Activated naive CD4-positive, alpha-beta T cell treated with anti-CD3 and anti-CD28 coated beads, Interleukin-2, amount 50 U/mL, for 24 hours (primary cell): Measurements from ENCODE around the gene CYB561.

ENCODE experiments used
- H3K27ac Mint-ChIP-seq: one replicate; pipeline ENCODE4 v1.8.0; 2021; ENCODE audit warnings: mild to moderate bottlenecking, mixed read lengths
- H3K27me3 Mint-ChIP-seq: one replicate; pipeline ENCODE4 v1.8.0; 2021; ENCODE audit warnings: mixed read lengths
- H3K36me3 Mint-ChIP-seq: one replicate; pipeline ENCODE4 v1.8.0; 2021; ENCODE audit warnings: mixed read lengths
- H3K4me1 Mint-ChIP-seq: one replicate; pipeline ENCODE4 v1.8.0; 2021; ENCODE audit warnings: mixed read lengths
- H3K4me3 Mint-ChIP-seq: one replicate; pipeline ENCODE4 v1.8.0; 2021; ENCODE audit warnings: mild to moderate bottlenecking, mixed read lengths
- H3K9me3 Mint-ChIP-seq: one replicate; pipeline ENCODE4 v1.8.0; 2021; ENCODE audit warnings: mixed read lengths

The CYB561 gene

GRCh38 chr17:63445954-63446752, at the start of gene CYB561:
Gene CYB561 (minus strand): TSS chr17:63446306. CDS start chr17:63437547, 8,759 bp downstream.
- peak within 1 kb of the TSS; percentile 96 for H3K27ac Mint-ChIP-seq
- H3K27me3 Mint-ChIP-seq: peaks cover 2% of the 10 kb centered on the region
- H3K36me3 Mint-ChIP-seq: no peaks in the 10 kb centered on the region
- peaks cover 15% of the 10 kb centered on the region for H3K4me1 Mint-ChIP-seq
- H3K4me3 Mint-ChIP-seq: peak within 1 kb of the TSS; percentile 85
- H3K9me3 Mint-ChIP-seq: no peaks in the 10 kb centered on the region

GRCh38 chr17:63495491-63495890, 49.4 kb upstream of the CYB561 start:
- Mint-ChIP-seq H3K27me3 (no peaks in the 10 kb centered on the region), H3K36me3 (no peaks in the 10 kb centered on the region), H3K4me1 (no peaks in the 10 kb centered on the region), H3K4me3 (no peak overlapping the region), H3K27ac (no peak overlapping the region), H3K9me3 (no peaks in the 10 kb centered on the region)

- Mint-ChIP-seq H3K4me1 (no peaks in the 10 kb centered on the region), H3K4me3 (no peak overlapping the region)
These were observed 48.3 kb upstream of the CYB561 start for GRCh38 chr17:63494300-63494928.

GRCh38 chr17:63493411-63493810, 47.3 kb upstream of the CYB561 start:
- Mint-ChIP-seq H3K36me3 (no peaks in the 10 kb centered on the region), H3K4me3 (no peak overlapping the region), H3K27me3 (no peaks in the 10 kb centered on the region), H3K27ac (no peak overlapping the region), H3K9me3 (no peaks in the 10 kb centered on the region), H3K4me1 (no peaks in the 10 kb centered on the region)

More at GRCh38 chr17:63494300-63494928, 48.3 kb upstream of the CYB561 start:
- Mint-ChIP-seq H3K27me3 (no peaks in the 10 kb centered on the region), H3K27ac (no peak overlapping the region), H3K36me3 (no peaks in the 10 kb centered on the region), H3K9me3 (no peaks in the 10 kb centered on the region)

GRCh38 chr17:63492940-63493339, 46.8 kb upstream of the CYB561 start:
- Mint-ChIP-seq H3K27ac (no peak overlapping the region), H3K36me3 (no peaks in the 10 kb centered on the region), H3K4me1 (no peaks in the 10 kb centered on the region), H3K4me3 (no peak overlapping the region), H3K27me3 (no peaks in the 10 kb centered on the region), H3K9me3 (no peaks in the 10 kb centered on the region)

- Mint-ChIP-seq H3K9me3 (no peaks in the 10 kb centered on the region), H3K4me1 (no peaks in the 10 kb centered on the region), H3K36me3 (no peaks in the 10 kb centered on the region), H3K4me3 (no peak overlapping the region), H3K27ac (no peak overlapping the region), H3K27me3 (no peaks in the 10 kb centered on the region)
These were observed 46.0 kb upstream of the CYB561 start for GRCh38 chr17:63491977-63492618.

GRCh38 chr17:63491413-63491812, 45.3 kb upstream of the CYB561 start:
- no peak overlapping the region for H3K4me3 Mint-ChIP-seq
- H3K4me1 Mint-ChIP-seq: no peaks in the 10 kb centered on the region
- no peaks in the 10 kb centered on the region for H3K9me3 Mint-ChIP-seq
- no peaks in the 10 kb centered on the region for H3K27me3 Mint-ChIP-seq
- H3K36me3 Mint-ChIP-seq: no peaks in the 10 kb centered on the region
- no peak overlapping the region for H3K27ac Mint-ChIP-seq

- Mint-ChIP-seq H3K27ac (no peak overlapping the region), H3K4me3 (no peak overlapping the region), H3K36me3 (no peaks in the 10 kb centered on the region)
These were observed 44.8 kb upstream of the CYB561 start for GRCh38 chr17:63490858-63491400.

GRCh38 chr17:63490329-63490728, 44.2 kb upstream of the CYB561 start:
- Mint-ChIP-seq H3K9me3 (no peaks in the 10 kb centered on the region), H3K27ac (no peak overlapping the region), H3K27me3 (no peaks in the 10 kb centered on the region), H3K4me3 (no peak overlapping the region), H3K4me1 (no peaks in the 10 kb centered on the region), H3K36me3 (no peaks in the 10 kb centered on the region)

More at GRCh38 chr17:63490858-63491400, 44.8 kb upstream of the CYB561 start:
- Mint-ChIP-seq H3K27me3 (no peaks in the 10 kb centered on the region), H3K4me1 (no peaks in the 10 kb centered on the region), H3K9me3 (no peaks in the 10 kb centered on the region)

GRCh38 chr17:63489291-63489690, 43.2 kb upstream of the CYB561 start:
- Mint-ChIP-seq H3K4me1 (no peaks in the 10 kb centered on the region), H3K9me3 (no peaks in the 10 kb centered on the region), H3K27me3 (no peaks in the 10 kb centered on the region), H3K27ac (no peak overlapping the region), H3K4me3 (no peak overlapping the region), H3K36me3 (no peaks in the 10 kb centered on the region)

GRCh38 chr17:63488851-63489250, 42.7 kb upstream of the CYB561 start:
- Mint-ChIP-seq H3K4me1 (no peaks in the 10 kb centered on the region), H3K9me3 (no peaks in the 10 kb centered on the region), H3K27ac (no peak overlapping the region), H3K36me3 (no peaks in the 10 kb centered on the region), H3K27me3 (no peaks in the 10 kb centered on the region), H3K4me3 (no peak overlapping the region)

- Mint-ChIP-seq H3K27ac (no peak overlapping the region), H3K4me1 (no peaks in the 10 kb centered on the region), H3K9me3 (no peaks in the 10 kb centered on the region), H3K4me3 (no peak overlapping the region), H3K36me3 (no peaks in the 10 kb centered on the region), H3K27me3 (no peaks in the 10 kb centered on the region)
These were observed 40.9 kb upstream of the CYB561 start for GRCh38 chr17:63487014-63487339.

GRCh38 chr17:63486317-63487013, 40.4 kb upstream of the CYB561 start:
- no peak overlapping the region for H3K4me3 Mint-ChIP-seq
- H3K4me1 Mint-ChIP-seq: no peaks in the 10 kb centered on the region
- no peaks in the 10 kb centered on the region for H3K9me3 Mint-ChIP-seq
- H3K36me3 Mint-ChIP-seq: no peaks in the 10 kb centered on the region
- H3K27ac Mint-ChIP-seq: no peak overlapping the region
- H3K27me3 Mint-ChIP-seq: no peaks in the 10 kb centered on the region

GRCh38 chr17:63483655-63484575, 37.8 kb upstream of the CYB561 start:
- H3K9me3 Mint-ChIP-seq: no peaks in the 10 kb centered on the region
- H3K27me3 Mint-ChIP-seq: peaks cover 2% of the 10 kb centered on the region
- H3K4me1 Mint-ChIP-seq: no peaks in the 10 kb centered on the region
- no peak overlapping the region for H3K4me3 Mint-ChIP-seq
- no peak overlapping the region for H3K27ac Mint-ChIP-seq
- H3K36me3 Mint-ChIP-seq: no peaks in the 10 kb centered on the region

GRCh38 chr17:63483038-63483437, 36.9 kb upstream of the CYB561 start:
- Mint-ChIP-seq H3K4me1 (peaks cover under 1% of the 10 kb centered on the region), H3K4me3 (no peak overlapping the region), H3K36me3 (no peaks in the 10 kb centered on the region), H3K9me3 (no peaks in the 10 kb centered on the region), H3K27me3 (peaks cover 6% of the 10 kb centered on the region), H3K27ac (no peak overlapping the region)
